Type B pancreatic cell (in vitro differentiated cells): ENCODE measurements around the gene HOXA2. TPM values are rescaled to one million over a fixed set of nuclear protein-coding genes. Genes with fewer than 3 reads are reported as not detected.

Source experiments
- DNase-seq: peaks from one replicate; pipeline ENCODE4 v3.0.0; 2021; ENCODE audit warnings: mixed read lengths; ENCODE audit not compliant: unreplicated experiment; ENCODE audit errors: extremely low spot score
- H3K27ac Mint-ChIP-seq: 2 replicates; pipeline ENCODE4 v1.8.0; 2021; ENCODE audit warnings: mild to moderate bottlenecking, mixed read lengths
- H3K27me3 Mint-ChIP-seq: 2 replicates; pipeline ENCODE4 v1.8.0; 2021; ENCODE audit warnings: mixed read lengths
- H3K36me3 Mint-ChIP-seq: 2 replicates; pipeline ENCODE4 v1.8.0; 2021; ENCODE audit warnings: mixed read lengths
- H3K4me1 Mint-ChIP-seq: one replicate; pipeline ENCODE4 v1.8.0; 2021; ENCODE audit warnings: mixed read lengths; ENCODE audit not compliant: unreplicated experiment
- H3K4me3 Mint-ChIP-seq: 2 replicates; pipeline ENCODE4 v1.8.0; 2021; ENCODE audit warnings: mild to moderate bottlenecking, mixed read lengths
- H3K9me3 Mint-ChIP-seq: 2 replicates; pipeline ENCODE4 v1.8.0; 2021; ENCODE audit warnings: mixed read lengths
- CTCF ChIP-seq: fragments of 200-600 bp; sonication (generic); conservative IDR thresholded peaks from 2 replicates; pipeline ENCODE4 v1.5.0; 2021; ENCODE audit warnings: antibody characterized with exemption, mild to moderate bottlenecking
- total RNA-seq: library from RNA; stranded (reverse); gene quantifications from 2 replicates; pipeline ENCODE4 v1.2.1, GENCODE V29; 2021; ENCODE audit warnings: low replicate concordance

Gene HOXA2
- total RNA-seq, 1 donor from 2014 or later: 26.8 TPM

- peaks cover 41% of the 10 kb centered on the region for H3K27me3 Mint-ChIP-seq
- peak overlapping the region; percentile 91 for H3K4me3 Mint-ChIP-seq
- H3K4me1 Mint-ChIP-seq: peaks cover 75% of the 10 kb centered on the region
- no peak for TF ChIP-seq CTCF
- H3K27ac Mint-ChIP-seq: peak overlapping the region; percentile 99
- no peaks in the 10 kb centered on the region for H3K9me3 Mint-ChIP-seq
- peaks cover 24% of the 10 kb centered on the region for H3K36me3 Mint-ChIP-seq
- DNase-seq: no peak
Observed at GRCh38 chr7:27128776-27129728, 26.6 kb upstream of the HOXA2 start.

GRCh38 chr7:27128034-27128433, 25.6 kb upstream of the HOXA2 start:
- H3K27ac Mint-ChIP-seq: peak overlapping the region; percentile 99
- H3K36me3 Mint-ChIP-seq: peaks cover 31% of the 10 kb centered on the region
- H3K4me1 Mint-ChIP-seq: peaks cover 69% of the 10 kb centered on the region
- H3K27me3 Mint-ChIP-seq: peaks cover 40% of the 10 kb centered on the region
- no peak for TF ChIP-seq CTCF
- DNase-seq: no peak
- no peaks in the 10 kb centered on the region for H3K9me3 Mint-ChIP-seq
- peak overlapping the region; percentile 91 for H3K4me3 Mint-ChIP-seq

- DNase-seq: no peak
- Mint-ChIP-seq H3K4me1 (peaks cover 61% of the 10 kb centered on the region), H3K36me3 (peaks cover 37% of the 10 kb centered on the region), H3K27ac (peak overlapping the region; percentile 99), H3K4me3 (peak overlapping the region; percentile 91), H3K9me3 (no peaks in the 10 kb centered on the region), H3K27me3 (peaks cover 43% of the 10 kb centered on the region)
- TF ChIP-seq CTCF: no peak
Observed at GRCh38 chr7:27126596-27127327, 24.3 kb upstream of the HOXA2 start.

- Mint-ChIP-seq H3K4me3 (peak overlapping the region; percentile 91), H3K4me1 (peaks cover 56% of the 10 kb centered on the region), H3K9me3 (no peaks in the 10 kb centered on the region), H3K27me3 (peaks cover 41% of the 10 kb centered on the region), H3K36me3 (peaks cover 43% of the 10 kb centered on the region), H3K27ac (peak overlapping the region; percentile 99)
- TF ChIP-seq CTCF: no peak
- no peak for DNase-seq
Observed at GRCh38 chr7:27125986-27126394, 23.5 kb upstream of the HOXA2 start.

GRCh38 chr7:27124902-27125689, 22.6 kb upstream of the HOXA2 start:
- TF ChIP-seq CTCF: no peak
- peaks cover 41% of the 10 kb centered on the region for H3K27me3 Mint-ChIP-seq
- H3K4me3 Mint-ChIP-seq: peak overlapping the region; percentile 91
- DNase-seq: no peak
- no peaks in the 10 kb centered on the region for H3K9me3 Mint-ChIP-seq
- H3K36me3 Mint-ChIP-seq: peaks cover 43% of the 10 kb centered on the region
- H3K27ac Mint-ChIP-seq: peak overlapping the region; percentile 99
- peaks cover 63% of the 10 kb centered on the region for H3K4me1 Mint-ChIP-seq
